ENCODE results near the gene ZNF77.
"Not testable (repeated sequence)": the region's sequence is repeated elsewhere in the genome, so short reads cannot be mapped to it uniquely, and the experiment has no call there.

ZNF77 gene

GRCh38 chr19:2926341-2927031 lies 18.3 kb downstream of the ZNF77 start:
- DNase-seq (ENCODE audit: extremely low spot score, insufficient read length, low read depth): no peak
- no peak for FAIRE-seq

GRCh38 chr19:2923510-2923909 lies 21.3 kb downstream of the ZNF77 start:
- DNase-seq (ENCODE audit: extremely low spot score, insufficient read length, low read depth) (no peak), FAIRE-seq (no peak)

DNA sequence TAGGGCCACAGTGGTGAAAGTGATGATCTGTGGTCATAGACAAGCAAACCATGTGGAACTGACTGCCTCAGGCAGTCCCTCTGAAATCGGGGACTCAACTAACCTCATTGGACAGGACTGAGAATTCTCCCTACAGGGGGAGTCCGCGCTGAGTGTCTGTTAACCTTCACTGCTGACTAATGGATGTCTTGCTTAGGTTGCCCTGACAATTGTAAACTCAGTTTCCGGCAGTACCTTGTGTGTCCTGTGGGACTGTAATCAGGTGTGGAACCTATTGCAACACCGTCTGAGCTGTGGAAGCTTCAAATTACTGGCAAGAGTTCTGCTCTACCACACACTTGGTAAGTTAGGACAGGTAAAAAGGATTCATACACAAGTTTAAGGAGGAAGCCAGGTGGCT lies 21.8 kb downstream of the ZNF77 start:
- FAIRE-seq (no peak), DNase-seq (ENCODE audit: extremely low spot score, insufficient read length, low read depth) (no peak)

- DNase-seq (ENCODE audit: extremely low spot score, insufficient read length, low read depth) (no peak), FAIRE-seq (no peak)
These were observed 27.2 kb downstream of the ZNF77 start for GRCh38 chr19:2917275-2918184.

GRCh38 chr19:2912306-2912705 lies 32.5 kb downstream of the ZNF77 start:
- DNase-seq (ENCODE audit: extremely low spot score, insufficient read length, low read depth) (no peak), FAIRE-seq (no peak)

- DNase-seq (ENCODE audit: extremely low spot score, insufficient read length, low read depth): no peak
- no peak for FAIRE-seq
These were observed 38.1 kb downstream of the ZNF77 start for GRCh38 chr19:2906631-2907195.

DNA sequence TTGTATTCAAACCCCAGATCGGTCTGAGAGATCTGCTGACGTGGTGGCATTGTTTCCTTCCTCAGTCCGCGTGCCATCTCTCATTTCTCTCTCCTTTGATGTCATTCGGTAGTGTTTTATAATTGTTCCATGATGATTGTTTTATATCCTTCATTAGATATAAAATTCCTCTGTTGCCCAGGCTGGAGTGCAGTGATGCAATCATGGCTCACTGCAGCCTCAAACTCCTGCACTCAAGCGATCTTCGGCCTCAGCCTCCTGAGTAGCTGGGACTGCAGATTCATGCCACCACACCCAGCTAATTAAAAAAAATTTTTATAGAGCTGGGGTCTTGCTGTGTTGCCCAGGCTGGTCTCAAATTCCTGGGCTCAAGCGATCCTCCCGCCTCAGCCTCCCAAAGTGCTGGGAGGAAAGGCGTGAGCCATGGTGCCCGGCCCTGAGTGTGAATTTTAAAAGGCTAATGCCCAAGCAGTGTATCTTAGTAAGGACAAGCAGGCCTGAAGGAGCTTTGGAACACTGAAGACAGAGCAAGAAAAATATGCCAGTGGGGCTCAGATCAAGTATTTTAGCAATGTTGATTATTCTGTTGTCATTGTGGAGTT lies 38.8 kb downstream of the ZNF77 start:
- FAIRE-seq (no peak), DNase-seq (ENCODE audit: extremely low spot score, insufficient read length, low read depth) (no peak)

GRCh38 chr19:2903326-2903725 lies 41.4 kb downstream of the ZNF77 start:
- not testable (repeated sequence) for DNase-seq (ENCODE audit: extremely low spot score, insufficient read length, low read depth); FAIRE-seq

GRCh38 chr19:2902590-2903218 lies 42.1 kb downstream of the ZNF77 start:
- DNase-seq (ENCODE audit: extremely low spot score, insufficient read length, low read depth): no peak
- no peak for FAIRE-seq

DNA sequence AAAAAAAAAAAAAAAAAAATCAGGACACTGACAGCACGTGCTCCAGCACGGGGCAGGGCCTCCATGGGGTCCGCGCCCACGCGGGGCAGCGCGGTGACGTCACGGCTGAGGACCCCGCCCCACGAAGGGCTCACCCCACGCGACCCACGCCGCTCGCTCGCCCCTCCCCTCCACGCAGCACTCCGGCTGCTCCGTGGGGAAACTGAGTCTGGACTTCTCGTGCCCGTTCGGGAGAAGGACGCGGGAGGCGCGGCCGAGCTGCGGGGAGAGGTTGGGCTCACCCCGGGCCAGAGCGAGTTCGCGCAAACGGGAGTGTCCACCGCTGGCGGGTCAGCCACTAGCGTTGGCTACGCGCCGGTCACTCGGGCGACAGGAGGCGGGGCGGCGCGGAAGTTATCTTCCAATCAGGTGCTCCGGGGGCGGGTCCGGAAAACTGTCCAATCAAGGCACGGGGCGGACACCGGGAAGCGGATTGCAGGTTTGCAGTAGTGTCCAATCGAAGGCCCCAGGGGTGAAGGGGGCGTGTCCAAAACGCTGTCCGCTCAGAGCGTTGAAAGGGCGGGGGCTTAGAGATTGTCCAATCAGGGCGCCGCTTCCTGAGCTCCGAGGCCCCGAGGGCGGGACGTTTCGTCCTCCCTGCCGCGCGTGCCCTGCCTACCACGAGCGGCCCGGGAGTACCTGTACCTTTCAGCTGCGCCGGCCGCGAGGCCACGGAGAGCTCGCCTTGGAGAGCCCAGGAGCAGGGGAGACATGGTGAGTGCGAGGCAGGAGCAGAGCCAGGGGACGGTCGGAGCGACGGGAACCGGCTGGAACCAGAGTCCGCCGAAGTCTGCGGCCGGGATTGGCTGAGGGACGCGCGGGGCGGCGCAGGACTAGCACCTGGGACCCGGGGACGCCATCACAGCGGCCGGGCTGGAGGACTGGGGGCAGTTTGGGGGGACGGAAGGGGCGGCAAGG lies 44.2 kb downstream of the ZNF77 start, which contains the start of gene ZNF57:
TSS of gene ZNF57 (plus strand) at position 633 of the 957 bp plus-strand sequence. CDS start at position 751, 118 bp downstream.
- FAIRE-seq: peak; percentile 98
- peak; percentile 98 for DNase-seq (ENCODE audit: extremely low spot score, insufficient read length, low read depth)

- FAIRE-seq (no peak), DNase-seq (ENCODE audit: extremely low spot score, insufficient read length, low read depth) (no peak)
These were observed 48.1 kb downstream of the ZNF77 start for GRCh38 chr19:2896694-2897093.

DNA sequence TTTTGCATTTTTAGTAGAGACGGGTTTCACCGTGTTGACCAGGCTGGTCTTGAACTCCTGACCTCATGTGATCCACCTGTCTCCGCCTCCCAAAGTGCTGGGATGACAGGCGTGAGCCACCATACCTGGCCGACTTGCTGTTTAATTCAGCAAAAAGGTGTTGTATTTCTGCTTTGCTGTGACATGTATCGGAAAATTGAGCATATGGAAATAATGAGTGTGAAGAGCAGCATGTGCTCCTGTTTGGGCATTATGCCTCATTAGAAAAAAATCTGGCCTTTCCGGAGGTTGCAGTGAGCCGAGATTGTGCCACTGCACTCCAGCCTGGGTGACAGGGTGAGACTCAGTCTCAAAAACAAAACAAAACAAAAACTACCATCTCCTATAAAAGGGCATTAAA lies 54.2 kb downstream of the ZNF77 start:
- FAIRE-seq; DNase-seq (ENCODE audit: extremely low spot score, insufficient read length, low read depth): not testable (repeated sequence)

DNA sequence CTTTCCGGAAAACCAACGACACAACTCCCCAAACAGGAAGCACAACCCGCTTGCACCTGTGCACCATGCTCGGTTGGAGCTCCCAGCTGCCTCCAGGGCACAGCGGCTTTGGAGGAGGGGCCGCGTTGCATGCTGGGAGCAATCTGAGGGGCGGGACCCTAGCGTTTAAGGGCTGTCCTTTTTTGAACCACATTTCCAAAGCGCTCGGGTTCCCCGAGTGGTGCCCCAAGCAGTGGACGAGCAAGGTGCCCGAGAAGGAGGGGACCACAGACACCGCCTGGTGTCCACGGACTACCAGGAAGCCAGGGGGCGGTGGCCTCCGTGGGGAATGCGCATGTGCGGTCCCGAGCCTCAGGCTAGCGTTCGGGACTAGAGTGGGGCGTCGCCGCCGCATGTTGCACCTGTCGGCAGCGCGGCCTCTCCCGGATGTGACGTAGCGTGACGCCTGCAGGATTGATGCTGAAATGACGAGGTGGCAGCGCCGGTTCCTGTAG lies 56.0 kb downstream of the ZNF77 start:
- FAIRE-seq: no peak
- no peak for DNase-seq (ENCODE audit: extremely low spot score, insufficient read length, low read depth)

GRCh38 chr19:2887391-2887914 lies 57.3 kb downstream of the ZNF77 start:
- DNase-seq (ENCODE audit: extremely low spot score, insufficient read length, low read depth) (no peak), FAIRE-seq (peak; percentile 71)

DNA sequence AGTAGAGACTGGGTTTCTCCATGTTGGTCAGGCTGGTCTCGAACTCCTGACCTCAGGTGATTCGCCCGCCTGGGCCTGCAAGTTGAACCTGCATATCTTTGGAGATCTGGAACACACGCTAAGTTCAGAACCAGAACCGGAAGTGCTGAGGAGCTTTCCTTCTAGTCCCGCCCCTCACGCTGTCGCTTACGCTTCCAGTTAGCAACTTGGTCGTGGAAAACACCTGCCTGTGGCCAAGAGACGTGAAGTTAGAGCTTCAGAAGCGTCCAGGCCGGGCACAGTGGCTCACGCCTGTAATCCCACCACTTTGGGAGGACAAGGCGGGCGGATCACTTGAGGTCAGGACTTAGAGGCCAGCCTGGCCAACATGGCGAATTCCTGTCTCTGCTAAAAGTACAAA lies 59.0 kb downstream of the ZNF77 start:
- FAIRE-seq: no peak
- DNase-seq (ENCODE audit: extremely low spot score, insufficient read length, low read depth): no peak

GRCh38 chr19:2883686-2884439 lies 60.9 kb downstream of the ZNF77 start:
- no peak for FAIRE-seq
- DNase-seq (ENCODE audit: extremely low spot score, insufficient read length, low read depth): no peak

All from GM18507 (cell line).